OCI-LY1 (cell line): Measurements from ENCODE around the gene FZD7.

Experiments
- H2AFZ ChIP-seq: fragments of 200-600 bp; sonication (generic), shearing (Covaris generic); 2 replicates; pipeline ENCODE4 v1.6.0; 2014; ENCODE audit warnings: antibody characterized with exemption, mild to moderate bottlenecking, low read length
- H3F3A ChIP-seq: fragments of 200-600 bp; sonication (generic), shearing (Covaris generic); 2 replicates; pipeline ENCODE4 v1.6.0; 2014; ENCODE audit warnings: mild to moderate bottlenecking, antibody characterized with exemption, low read length, moderate library complexity; ENCODE audit not compliant: insufficient read depth
- H3K27ac ChIP-seq: fragments of 200-600 bp; sonication (generic); 2 replicates; pipeline ENCODE4 v1.5.1; 2014; ENCODE audit warnings: low read length, mixed run types, mild to moderate bottlenecking, low read depth; ENCODE audit not compliant: poor library complexity, severe bottlenecking
- H3K27me3 ChIP-seq: fragments of 200-600 bp; sonication (generic); 2 replicates; pipeline ENCODE4 v1.6.0; 2014; ENCODE audit warnings: antibody characterized with exemption, mild to moderate bottlenecking, low read length, moderate library complexity; ENCODE audit not compliant: insufficient read depth
- H3K36me3 ChIP-seq: fragments of 200-600 bp; sonication (generic); 2 replicates; pipeline ENCODE4 v1.6.1; 2014; ENCODE audit warnings: mild to moderate bottlenecking, antibody characterized with exemption, low read length, moderate library complexity, mixed read lengths; ENCODE audit not compliant: insufficient read depth
- H3K4me1 ChIP-seq: fragments of 200-600 bp; sonication (generic); 2 replicates; pipeline ENCODE4 v1.5.1; 2014; ENCODE audit warnings: mild to moderate bottlenecking, low read length, moderate library complexity; ENCODE audit not compliant: insufficient read depth, severe bottlenecking
- H3K4me2 ChIP-seq: fragments of 200-600 bp; sonication (generic), shearing (Covaris generic); 2 replicates; pipeline ENCODE4 v1.6.1; 2014; ENCODE audit warnings: low read length
- H3K4me3 ChIP-seq: fragments of 200-600 bp; sonication (generic); 2 replicates; pipeline ENCODE4 v1.5.1; 2014; ENCODE audit warnings: low read length, low read depth, mild to moderate bottlenecking, mixed read lengths; ENCODE audit not compliant: poor library complexity, severe bottlenecking
- H3K79me2 ChIP-seq: fragments of 200-600 bp; shearing (Covaris generic); 2 replicates; pipeline ENCODE4 v1.6.1; 2016; ENCODE audit warnings: mixed run types, low read length, mixed read lengths; ENCODE audit not compliant: insufficient read depth
- H3K9ac ChIP-seq: fragments of 200-600 bp; sonication (generic), shearing (Covaris generic); 2 replicates; pipeline ENCODE4 v1.6.1; 2014; ENCODE audit warnings: mild to moderate bottlenecking, low read length, mixed read lengths
- H3K9me2 ChIP-seq: fragments of 200-600 bp; sonication (generic), shearing (Covaris generic); 2 replicates; pipeline ENCODE4 v1.6.1; 2014; ENCODE audit warnings: low read depth, mild to moderate bottlenecking, low read length, mixed read lengths
- H3K9me3 ChIP-seq: fragments of 200-600 bp; shearing (Covaris generic); 2 replicates; pipeline ENCODE4 v1.6.1; 2014; ENCODE audit warnings: low read length, mixed read lengths
- H4K20me1 ChIP-seq: fragments of 200-600 bp; sonication (generic), shearing (Covaris generic); 2 replicates; pipeline ENCODE4 v1.6.0; 2016; ENCODE audit warnings: mild to moderate bottlenecking, low read length; ENCODE audit not compliant: insufficient read depth
- EZH2 ChIP-seq: fragments of 200-600 bp; sonication (generic), shearing (Covaris generic); IDR thresholded peaks from 2 replicates; pipeline ENCODE4 v1.8.0; 2017; ENCODE audit warnings: borderline replicate concordance, mixed run types, mild to moderate bottlenecking, antibody characterized with exemption, low read length, moderate library complexity, mixed read lengths
- TF ChIP-seq, protein P1 (sequence below): fragments of 200-600 bp; sonication (generic), shearing (Covaris generic); IDR thresholded peaks from 2 replicates; pipeline ENCODE4 v1.5.1; 2017; ENCODE audit warnings: mild to moderate bottlenecking, antibody characterized with exemption, low read length, moderate library complexity, mixed read lengths

FZD7 gene

DNA sequence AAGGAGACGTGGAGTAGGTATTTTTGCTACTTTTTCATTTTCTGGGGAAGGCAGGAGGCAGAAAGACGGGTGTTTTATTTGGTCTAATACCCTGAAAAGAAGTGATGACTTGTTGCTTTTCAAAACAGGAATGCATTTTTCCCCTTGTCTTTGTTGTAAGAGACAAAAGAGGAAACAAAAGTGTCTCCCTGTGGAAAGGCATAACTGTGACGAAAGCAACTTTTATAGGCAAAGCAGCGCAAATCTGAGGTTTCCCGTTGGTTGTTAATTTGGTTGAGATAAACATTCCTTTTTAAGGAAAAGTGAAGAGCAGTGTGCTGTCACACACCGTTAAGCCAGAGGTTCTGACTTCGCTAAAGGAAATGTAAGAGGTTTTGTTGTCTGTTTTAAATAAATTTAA lies 3.4 kb downstream of the FZD7 start:
- Histone ChIP-seq H4K20me1 (no peaks in the 10 kb centered on the region), H3K27ac (no peak overlapping the region), H3K9me2 (no peaks in the 10 kb centered on the region), H3K4me2 (no peak overlapping the region), H3K9ac (no peak overlapping the region), H3K27me3 (peaks cover 11% of the 10 kb centered on the region; the same call in 1 of the 2 replicates), H3K9me3 (no peaks in the 10 kb centered on the region), H3F3A (no peaks in the 10 kb centered on the region), H3K79me2 (no peaks in the 10 kb centered on the region), H3K36me3 (no peaks in the 10 kb centered on the region), H2AFZ (no peak overlapping the region), H3K4me3 (no peak overlapping the region), H3K4me1 (peaks cover 17% of the 10 kb centered on the region)
- TF ChIP-seq, protein P1, sequence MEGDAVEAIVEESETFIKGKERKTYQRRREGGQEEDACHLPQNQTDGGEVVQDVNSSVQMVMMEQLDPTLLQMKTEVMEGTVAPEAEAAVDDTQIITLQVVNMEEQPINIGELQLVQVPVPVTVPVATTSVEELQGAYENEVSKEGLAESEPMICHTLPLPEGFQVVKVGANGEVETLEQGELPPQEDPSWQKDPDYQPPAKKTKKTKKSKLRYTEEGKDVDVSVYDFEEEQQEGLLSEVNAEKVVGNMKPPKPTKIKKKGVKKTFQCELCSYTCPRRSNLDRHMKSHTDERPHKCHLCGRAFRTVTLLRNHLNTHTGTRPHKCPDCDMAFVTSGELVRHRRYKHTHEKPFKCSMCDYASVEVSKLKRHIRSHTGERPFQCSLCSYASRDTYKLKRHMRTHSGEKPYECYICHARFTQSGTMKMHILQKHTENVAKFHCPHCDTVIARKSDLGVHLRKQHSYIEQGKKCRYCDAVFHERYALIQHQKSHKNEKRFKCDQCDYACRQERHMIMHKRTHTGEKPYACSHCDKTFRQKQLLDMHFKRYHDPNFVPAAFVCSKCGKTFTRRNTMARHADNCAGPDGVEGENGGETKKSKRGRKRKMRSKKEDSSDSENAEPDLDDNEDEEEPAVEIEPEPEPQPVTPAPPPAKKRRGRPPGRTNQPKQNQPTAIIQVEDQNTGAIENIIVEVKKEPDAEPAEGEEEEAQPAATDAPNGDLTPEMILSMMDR = no peak
- TF ChIP-seq EZH2 = no peak

- no peak overlapping the region for H3K9ac ChIP-seq
- no peak overlapping the region for H3K27ac ChIP-seq
- H3F3A ChIP-seq = no peaks in the 10 kb centered on the region
- no peak overlapping the region for H3K4me2 ChIP-seq
- H3K9me2 ChIP-seq = no peaks in the 10 kb centered on the region
- H2AFZ ChIP-seq = no peak overlapping the region
- no peaks in the 10 kb centered on the region for H3K79me2 ChIP-seq
- no peaks in the 10 kb centered on the region for H3K9me3 ChIP-seq
- H4K20me1 ChIP-seq = no peaks in the 10 kb centered on the region
- H3K4me3 ChIP-seq = no peak overlapping the region
- TF ChIP-seq, protein P1 = no peak
- TF ChIP-seq EZH2 = no peak
- H3K4me1 ChIP-seq = peaks cover 9% of the 10 kb centered on the region
- H3K27me3 ChIP-seq = peaks cover 11% of the 10 kb centered on the region; the same call in 1 of the 2 replicates
- no peaks in the 10 kb centered on the region for H3K36me3 ChIP-seq
Measured at GRCh38 chr2:202038471-202039277, 5.0 kb downstream of the FZD7 start.

- H3K9me3 ChIP-seq = no peaks in the 10 kb centered on the region
- H3K4me3 ChIP-seq = no peak overlapping the region
- peaks cover 5% of the 10 kb centered on the region for H3K4me1 ChIP-seq
- H3K36me3 ChIP-seq = no peaks in the 10 kb centered on the region
- no peak for TF ChIP-seq EZH2
- TF ChIP-seq, protein P1 = no peak
- no peak overlapping the region for H2AFZ ChIP-seq
- H3F3A ChIP-seq = no peaks in the 10 kb centered on the region
- H3K27ac ChIP-seq = no peak overlapping the region
- H4K20me1 ChIP-seq = no peaks in the 10 kb centered on the region
- H3K27me3 ChIP-seq = peaks cover 11% of the 10 kb centered on the region; the same call in 1 of the 2 replicates
- H3K4me2 ChIP-seq = no peak overlapping the region
- H3K79me2 ChIP-seq = no peaks in the 10 kb centered on the region
- no peaks in the 10 kb centered on the region for H3K9me2 ChIP-seq
- no peak overlapping the region for H3K9ac ChIP-seq
Measured at GRCh38 chr2:202039278-202040078, 5.8 kb downstream of the FZD7 start.
